B cell (primary cell): ENCODE results near the gene DSCAML1. TPM values are rescaled to one million over a fixed set of nuclear protein-coding genes. Genes with fewer than 3 reads are reported as not detected.

Source experiments
- ATAC-seq: fragments of 200-7000 bp; cut with Tn5 transposase; one replicate; pipeline ENCODE4 v1.10.0; 2021; ENCODE audit warnings: low read depth, mild to moderate bottlenecking, moderate number of reproducible peaks, moderate library complexity
- CTCF ChIA-PET: fragments of 350-600 bp; sonication (Branson Sonifier 250); formaldehyde crosslinking; loops from one replicate; lab custom pipeline; 2021; ENCODE audit warnings: antibody characterized with exemption, inconsistent platforms; lab: Charles Lee
- POLR2A ChIA-PET: fragments of 350-600 bp; sonication (Branson Sonifier 250); formaldehyde crosslinking; loops from one replicate; lab custom pipeline; 2021; ENCODE audit warnings: antibody characterized with exemption; lab: Charles Lee
- DNase-seq: peaks from one replicate; pipeline ENCODE4 v3.0.0; 2013
- H2AFZ ChIP-seq: 2 replicates; pipeline ENCODE4 v1.6.1; 2012; ENCODE audit warnings: mild to moderate bottlenecking, low read depth, low read length; ENCODE audit not compliant: insufficient read depth, poor library complexity, severe bottlenecking
- H3K27ac ChIP-seq, 2 donors: 1 replicate in 1 of 2; 2 replicates in 1 of 2; pipeline ENCODE4 v1.5.1; 2012 to 2013; ENCODE audit warnings: low read length in 2 of 2, mild to moderate bottlenecking in 2 of 2, moderate library complexity in 1 of 2
- H3K27me3 ChIP-seq, 4 experiments: fragments of 200-600 bp in 1 of 4; sonication (generic) in 1 of 4; replicated peaks in 1 of 4; 1 replicate in 2 of 4; 2 replicates in 2 of 4; pipeline versions ENCODE4 v1.6.1 to v1.7.0; 2013 to 2016; ENCODE audit warnings: low read length in 3 of 4, mild to moderate bottlenecking in 2 of 4, mixed read lengths in 1 of 4, moderate library complexity in 1 of 4; ENCODE audit not compliant: insufficient read depth in 4 of 4, control insufficient read depth in 3 of 4; ENCODE audit errors: control extremely low read depth in 1 of 4
- H3K36me3 ChIP-seq, 2 experiments: replicated peaks in 1 of 2; 1 replicate in 1 of 2; 2 replicates in 1 of 2; pipeline versions ENCODE4 v1.6.1 to v1.7.1; 2013; ENCODE audit warnings: low read length in 1 of 2; ENCODE audit not compliant: insufficient read depth in 2 of 2, control insufficient read depth in 1 of 2; ENCODE audit errors: control extremely low read depth in 1 of 2, extremely low read depth in 1 of 2
- H3K4me1 ChIP-seq, 2 donors: fragments of 200-600 bp in 1 of 2; sonication (generic) in 1 of 2; 1 replicate in 1 of 2; 2 replicates in 1 of 2; pipeline versions ENCODE4 v1.5.1 to v1.6.1; 2013 to 2017; ENCODE audit warnings: low read length in 2 of 2; ENCODE audit not compliant: control insufficient read depth in 2 of 2, insufficient read depth in 2 of 2
- H3K4me2 ChIP-seq: replicated peaks from 2 replicates; pipeline ENCODE3; 2012; ENCODE audit warnings: mild to moderate bottlenecking, low read depth, low read length; ENCODE audit not compliant: poor library complexity, severe bottlenecking
- H3K4me3 ChIP-seq, 5 experiments: fragments of 200-600 bp in 1 of 5; sonication (generic) in 1 of 5; 1 replicate in 3 of 5; 2 replicates in 2 of 5; pipeline versions ENCODE4 v1.5.1 to v1.7.0; 2011 to 2016; ENCODE audit warnings: low read length in 4 of 5, mild to moderate bottlenecking in 4 of 5, low read depth in 2 of 5, control low read depth in 1 of 5, moderate library complexity in 1 of 5; ENCODE audit not compliant: insufficient read depth in 1 of 5; ENCODE audit errors: control extremely low read depth in 1 of 5, extremely low read depth in 1 of 5
- H3K79me2 ChIP-seq: fragments of 200-600 bp; sonication (generic); one replicate; pipeline ENCODE4 v1.6.0; 2016; ENCODE audit warnings: low read length; ENCODE audit not compliant: control insufficient read depth, insufficient read depth
- H3K9ac ChIP-seq: fragments of 200-600 bp; sonication (generic); 2 replicates; pipeline ENCODE4 v1.6.1; 2017; ENCODE audit warnings: mild to moderate bottlenecking, low read length, moderate library complexity
- H3K9me3 ChIP-seq, 3 donors: one replicate each; pipeline versions ENCODE4 v1.6.1 to v1.7.1; 2013; ENCODE audit warnings: low read length in 2 of 3; ENCODE audit not compliant: control insufficient read depth in 2 of 3, insufficient read depth in 1 of 3; ENCODE audit errors: control extremely low read depth in 1 of 3
- H4K20me1 ChIP-seq: 2 replicates; pipeline ENCODE4 v1.6.0; 2012; ENCODE audit warnings: mild to moderate bottlenecking, low read length; ENCODE audit not compliant: insufficient read depth, control insufficient read depth, poor library complexity, severe bottlenecking
- H3K27ac Mint-ChIP-seq: one replicate; pipeline ENCODE4 v1.8.0; 2021; ENCODE audit warnings: mixed read lengths
- H3K27me3 Mint-ChIP-seq: one replicate; pipeline ENCODE4 v1.8.0; 2021; ENCODE audit warnings: mixed read lengths
- H3K4me1 Mint-ChIP-seq: one replicate; pipeline ENCODE4 v1.8.0; 2021; ENCODE audit warnings: mixed read lengths
- H3K4me3 Mint-ChIP-seq: one replicate; pipeline ENCODE4 v1.8.0; 2021; ENCODE audit warnings: mixed read lengths
- H3K9me3 Mint-ChIP-seq: one replicate; pipeline ENCODE4 v1.8.0; 2022; ENCODE audit warnings: mixed read lengths; ENCODE audit not compliant: insufficient read depth
- EZH2 ChIP-seq: IDR thresholded peaks from 2 replicates; pipeline ENCODE4 v1.6.1; 2012; ENCODE audit warnings: borderline replicate concordance, low read depth, mild to moderate bottlenecking, moderate library complexity, low read length; ENCODE audit not compliant: insufficient read depth, poor library complexity, severe bottlenecking
- WGBS: methylation state at CpG from one replicate; pipeline ENCODE4 v1.1.5; 2013; ENCODE audit warnings: missing lambda C conversion rate; ENCODE audit not compliant: insufficient coverage; 5-methylcytosine and 5-hydroxymethylcytosine counted together
- intact Hi-C: fragments of 100-400 bp; cut with micrococcal nuclease; formaldehyde crosslinking; loops from one replicate; pipeline ENCODE4 v1.10.0; 2022
- polyA plus RNA-seq: library from polyadenylated mRNA; depleted of rRNA; stranded (reverse); fragments of >200 nt; gene quantifications from 2 replicates; pipeline ENCODE4 v1.2.3, GENCODE V29; 2012
- total RNA-seq, 2 donors: library from RNA; stranded (reverse); fragments of 120-200 nt in 1 of 2; gene quantifications; 1 replicate in 1 of 2; 2 replicates in 1 of 2; pipeline versions ENCODE4 v1.2.3 to v1.2.4, GENCODE V29; 2013 to 2022
- TF ChIP-seq, protein P1 (sequence below): fragments of 200-600 bp; IDR thresholded peaks from one replicate; pipeline ENCODE4 v1.8.0; 2022; ENCODE audit warnings: antibody characterized with exemption, mild to moderate bottlenecking

Gene DSCAML1
- total and polyA plus RNA-seq, 2 donors (not counting 1 experiment from before 2014, with no cell fraction given), result 1.2 to 6.2 TPM

DNA sequence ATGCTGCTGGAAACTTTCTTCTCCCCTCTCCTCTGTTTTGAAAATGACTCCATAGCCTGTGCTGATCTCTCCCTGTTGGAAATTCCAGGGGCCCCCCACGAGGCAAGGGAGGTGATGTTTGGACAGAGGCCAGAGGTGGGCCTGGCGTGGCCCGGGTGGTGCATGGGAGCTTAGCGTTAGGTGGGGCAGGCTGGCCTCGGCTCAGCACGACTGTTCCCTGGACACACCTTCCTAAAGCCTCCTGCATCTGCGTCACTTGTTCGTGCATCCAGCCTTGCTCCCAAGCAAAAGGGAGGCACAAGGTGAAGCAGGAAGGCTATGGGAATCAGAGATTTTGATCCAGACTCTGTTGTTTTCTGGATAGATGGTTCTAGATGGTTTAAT lies 334.2 kb downstream of the DSCAML1 start:
- no peaks in the 10 kb centered on the region for H4K20me1 ChIP-seq
- Mint-ChIP-seq H3K27ac (no peak overlapping the region), H3K9me3 (no peaks in the 10 kb centered on the region), H3K27me3 (peaks cover 15% of the 10 kb centered on the region), H3K4me1 (no peaks in the 10 kb centered on the region), H3K4me3 (no peak overlapping the region)
- POLR2A ChIA-PET, result no interaction called here
- no peak overlapping the region for H3K4me3 ChIP-seq
- no peak for ATAC-seq
- no peaks in the 10 kb centered on the region for H3K9me3 ChIP-seq
- CTCF ChIA-PET, result no interaction called here
- TF ChIP-seq, protein P1, sequence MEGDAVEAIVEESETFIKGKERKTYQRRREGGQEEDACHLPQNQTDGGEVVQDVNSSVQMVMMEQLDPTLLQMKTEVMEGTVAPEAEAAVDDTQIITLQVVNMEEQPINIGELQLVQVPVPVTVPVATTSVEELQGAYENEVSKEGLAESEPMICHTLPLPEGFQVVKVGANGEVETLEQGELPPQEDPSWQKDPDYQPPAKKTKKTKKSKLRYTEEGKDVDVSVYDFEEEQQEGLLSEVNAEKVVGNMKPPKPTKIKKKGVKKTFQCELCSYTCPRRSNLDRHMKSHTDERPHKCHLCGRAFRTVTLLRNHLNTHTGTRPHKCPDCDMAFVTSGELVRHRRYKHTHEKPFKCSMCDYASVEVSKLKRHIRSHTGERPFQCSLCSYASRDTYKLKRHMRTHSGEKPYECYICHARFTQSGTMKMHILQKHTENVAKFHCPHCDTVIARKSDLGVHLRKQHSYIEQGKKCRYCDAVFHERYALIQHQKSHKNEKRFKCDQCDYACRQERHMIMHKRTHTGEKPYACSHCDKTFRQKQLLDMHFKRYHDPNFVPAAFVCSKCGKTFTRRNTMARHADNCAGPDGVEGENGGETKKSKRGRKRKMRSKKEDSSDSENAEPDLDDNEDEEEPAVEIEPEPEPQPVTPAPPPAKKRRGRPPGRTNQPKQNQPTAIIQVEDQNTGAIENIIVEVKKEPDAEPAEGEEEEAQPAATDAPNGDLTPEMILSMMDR, result no peak
- no peak for TF ChIP-seq EZH2
- DNase-seq, result no peak
- no peaks in the 10 kb centered on the region for H3K36me3 ChIP-seq
- WGBS, result 79% methylated on average over 8 of the region's 8 CpGs
- H2AFZ ChIP-seq, result no peak overlapping the region
- H3K27me3 ChIP-seq, result peaks cover 0 to 4% (median 0%) of the 10 kb centered on the region in 4 experiments
- no peak overlapping the region for H3K4me2 ChIP-seq
- no peaks in the 10 kb centered on the region for H3K4me1 ChIP-seq
- intact Hi-C loops, result no loop called here
- H3K9ac ChIP-seq, result no peak overlapping the region
- no peaks in the 10 kb centered on the region for H3K79me2 ChIP-seq
- no peak overlapping the region for H3K27ac ChIP-seq

DNA sequence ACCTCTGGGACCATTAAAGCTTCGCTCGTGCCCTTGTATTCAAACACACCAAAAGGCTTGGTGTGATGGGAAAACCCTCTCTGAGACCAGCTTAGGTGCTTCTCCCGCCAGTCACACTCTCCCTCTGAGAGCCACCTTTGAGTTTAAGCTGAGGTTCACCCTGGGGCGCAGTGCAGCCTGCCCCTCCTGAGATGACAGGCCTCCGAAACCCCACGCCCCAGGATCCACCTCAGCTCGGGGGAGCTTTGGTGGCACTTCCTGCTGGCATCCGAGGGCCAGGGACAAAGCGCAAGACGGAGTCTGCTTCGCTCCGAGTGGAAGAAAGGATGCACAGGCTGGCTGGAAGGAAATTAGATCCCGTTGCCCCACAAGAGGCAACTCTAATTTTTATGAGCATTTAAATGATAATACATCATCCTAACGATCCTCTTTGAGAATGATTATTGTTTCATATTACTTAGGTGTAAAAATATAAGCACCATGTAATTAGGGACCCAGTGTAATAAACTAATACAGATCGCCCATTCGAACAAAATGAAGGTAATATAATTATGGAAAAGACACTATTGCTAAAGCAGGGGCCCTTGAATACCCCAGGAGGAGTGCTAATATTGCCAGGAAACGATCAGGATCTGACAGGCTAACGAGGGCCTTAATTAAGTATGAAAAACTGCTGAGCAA lies 334.7 kb downstream of the DSCAML1 start:
- Histone ChIP-seq H3K4me1 (no peaks in the 10 kb centered on the region), H3K79me2 (no peaks in the 10 kb centered on the region), H3K27ac (no peak overlapping the region), H3K36me3 (no peaks in the 10 kb centered on the region), H3K4me2 (no peak overlapping the region), H3K27me3 (peaks cover 0 to 4% (median 0%) of the 10 kb centered on the region in 4 experiments), H2AFZ (no peak overlapping the region), H3K4me3 (no peak overlapping the region), H4K20me1 (no peaks in the 10 kb centered on the region), H3K9me3 (no peaks in the 10 kb centered on the region), H3K9ac (no peak overlapping the region)
- TF ChIP-seq, protein P1, result no peak
- TF ChIP-seq EZH2, result no peak
- Mint-ChIP-seq H3K9me3 (no peaks in the 10 kb centered on the region), H3K4me3 (no peak overlapping the region), H3K4me1 (no peaks in the 10 kb centered on the region), H3K27ac (no peak overlapping the region), H3K27me3 (peaks cover 11% of the 10 kb centered on the region)
- WGBS, result 98% methylated on average over 4 of the region's 18 CpGs
- DNase-seq (no peak), ATAC-seq (no peak)
- intact Hi-C loops, result no loop called here
- POLR2A ChIA-PET, result no interaction called here
- CTCF ChIA-PET, result no interaction called here
